ENCODE results near the gene PCBP1. TPM values are rescaled to one million over a fixed set of nuclear protein-coding genes. Genes with fewer than 3 reads are reported as not detected.

PCBP1 gene
- total and polyA plus RNA-seq, 9 of the 15 experiments (the other 6 are each of a cell fraction or from before 2014, with no cell fraction given): 19.2 to 407 (median 78.1) TPM

DNA sequence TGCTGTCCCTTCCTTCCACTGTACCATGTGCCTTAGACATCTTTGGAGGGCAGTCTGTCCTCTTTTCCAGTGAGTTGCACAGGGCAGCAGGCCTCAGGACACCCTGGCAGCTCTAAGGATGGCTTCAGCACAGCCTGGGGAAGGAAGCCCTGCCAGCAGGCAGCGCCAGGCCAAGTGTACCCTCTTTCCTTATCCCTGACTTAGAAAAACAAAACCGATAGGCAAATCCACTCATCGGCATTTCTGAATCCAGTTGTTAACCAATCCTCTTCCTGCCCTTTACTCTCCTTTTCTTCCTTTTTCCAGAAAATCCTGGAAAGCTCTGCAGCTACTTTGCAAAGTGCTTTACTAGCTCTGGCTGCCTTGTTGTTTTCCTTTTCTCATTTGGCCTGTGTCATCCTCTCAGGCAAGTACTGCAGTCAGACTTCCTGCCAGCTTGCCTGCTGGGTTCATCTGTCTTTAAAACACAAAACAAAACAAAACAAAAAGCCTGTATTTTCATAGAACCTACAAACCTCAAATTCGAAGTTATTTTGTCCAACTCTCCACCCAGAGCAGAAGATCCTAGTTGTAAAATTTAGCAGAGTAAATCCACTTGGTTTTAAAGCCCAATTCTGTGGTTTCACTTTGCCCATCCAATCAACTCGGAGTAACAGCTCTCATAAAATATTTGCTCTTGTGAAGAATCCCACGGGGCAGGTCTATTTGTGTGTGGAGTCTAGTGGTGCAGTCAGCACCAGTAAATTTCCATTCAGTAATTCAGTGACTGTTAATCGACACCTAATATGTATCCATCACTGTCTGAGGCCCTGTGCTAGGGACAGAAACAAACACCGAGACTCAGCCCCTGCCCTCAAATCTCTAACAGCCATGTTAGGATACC is 45.2 kb downstream of the PCBP1 start (continued):
- TF ChIP-seq MTA2 (IDR thresholded peaks at IDR 0.05; ENCODE audit: low read depth): no peak; the same call in 1 of the 2 replicates
- TF ChIP-seq, protein P1, sequence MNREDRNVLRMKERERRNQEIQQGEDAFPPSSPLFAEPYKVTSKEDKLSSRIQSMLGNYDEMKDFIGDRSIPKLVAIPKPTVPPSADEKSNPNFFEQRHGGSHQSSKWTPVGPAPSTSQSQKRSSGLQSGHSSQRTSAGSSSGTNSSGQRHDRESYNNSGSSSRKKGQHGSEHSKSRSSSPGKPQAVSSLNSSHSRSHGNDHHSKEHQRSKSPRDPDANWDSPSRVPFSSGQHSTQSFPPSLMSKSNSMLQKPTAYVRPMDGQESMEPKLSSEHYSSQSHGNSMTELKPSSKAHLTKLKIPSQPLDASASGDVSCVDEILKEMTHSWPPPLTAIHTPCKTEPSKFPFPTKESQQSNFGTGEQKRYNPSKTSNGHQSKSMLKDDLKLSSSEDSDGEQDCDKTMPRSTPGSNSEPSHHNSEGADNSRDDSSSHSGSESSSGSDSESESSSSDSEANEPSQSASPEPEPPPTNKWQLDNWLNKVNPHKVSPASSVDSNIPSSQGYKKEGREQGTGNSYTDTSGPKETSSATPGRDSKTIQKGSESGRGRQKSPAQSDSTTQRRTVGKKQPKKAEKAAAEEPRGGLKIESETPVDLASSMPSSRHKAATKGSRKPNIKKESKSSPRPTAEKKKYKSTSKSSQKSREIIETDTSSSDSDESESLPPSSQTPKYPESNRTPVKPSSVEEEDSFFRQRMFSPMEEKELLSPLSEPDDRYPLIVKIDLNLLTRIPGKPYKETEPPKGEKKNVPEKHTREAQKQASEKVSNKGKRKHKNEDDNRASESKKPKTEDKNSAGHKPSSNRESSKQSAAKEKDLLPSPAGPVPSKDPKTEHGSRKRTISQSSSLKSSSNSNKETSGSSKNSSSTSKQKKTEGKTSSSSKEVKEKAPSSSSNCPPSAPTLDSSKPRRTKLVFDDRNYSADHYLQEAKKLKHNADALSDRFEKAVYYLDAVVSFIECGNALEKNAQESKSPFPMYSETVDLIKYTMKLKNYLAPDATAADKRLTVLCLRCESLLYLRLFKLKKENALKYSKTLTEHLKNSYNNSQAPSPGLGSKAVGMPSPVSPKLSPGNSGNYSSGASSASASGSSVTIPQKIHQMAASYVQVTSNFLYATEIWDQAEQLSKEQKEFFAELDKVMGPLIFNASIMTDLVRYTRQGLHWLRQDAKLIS (CRISPR knock-in tag; IDR thresholded peaks at IDR 0.05): no peak
- no peak for TF ChIP-seq CEBPG (CRISPR knock-in tag; IDR thresholded peaks at IDR 0.05)
- TF ChIP-seq CEBPG (tag; conservative IDR thresholded peaks at IDR 0.05 in 1 of 2, IDR thresholded peaks at IDR 0.05 in 1 of 2): no peak
- TF ChIP-seq SMC3 (conservative IDR thresholded peaks at IDR 0.05; ENCODE audit: insufficient read depth, low read depth, low read length): 0 out of 2 replicates have a peak, but pooled peaks have one; percentile 2
- peak; percentile 14; the same call in 1 of the 2 replicates for TF ChIP-seq BCL6 (CRISPR knock-in tag; IDR thresholded peaks at IDR 0.05)
- TF ChIP-seq HNRNPH1 (optimal IDR thresholded peaks at IDR 0.05; ENCODE audit: low read depth, low read length): no peak
- TF ChIP-seq, protein P2, sequence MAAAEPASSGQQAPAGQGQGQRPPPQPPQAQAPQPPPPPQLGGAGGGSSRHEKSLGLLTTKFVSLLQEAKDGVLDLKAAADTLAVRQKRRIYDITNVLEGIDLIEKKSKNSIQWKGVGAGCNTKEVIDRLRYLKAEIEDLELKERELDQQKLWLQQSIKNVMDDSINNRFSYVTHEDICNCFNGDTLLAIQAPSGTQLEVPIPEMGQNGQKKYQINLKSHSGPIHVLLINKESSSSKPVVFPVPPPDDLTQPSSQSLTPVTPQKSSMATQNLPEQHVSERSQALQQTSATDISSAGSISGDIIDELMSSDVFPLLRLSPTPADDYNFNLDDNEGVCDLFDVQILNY (CRISPR knock-in tag; IDR thresholded peaks at IDR 0.05): no peak
- TF ChIP-seq SMAD4 (CRISPR knock-in tag; conservative IDR thresholded peaks at IDR 0.05): no peak; the same call in 1 of the 2 replicates
- no peak; the same call in 1 of the 2 replicates for TF ChIP-seq ZNF644 (tag; IDR thresholded peaks at IDR 0.05; ENCODE audit: low read depth)
- TF ChIP-seq ZNF76 (CRISPR knock-in tag; IDR thresholded peaks at IDR 0.05; ENCODE audit: borderline replicate concordance): no peak
- no peak for TF ChIP-seq ZNF354B (CRISPR knock-in tag; IDR thresholded peaks at IDR 0.05)
- TF ChIP-seq MXD1 (CRISPR knock-in tag; IDR thresholded peaks at IDR 0.05; ENCODE audit: borderline replicate concordance, poor library complexity, severe bottlenecking): no peak
- no peak for TF ChIP-seq ZKSCAN3 (CRISPR knock-in tag; IDR thresholded peaks at IDR 0.05)
- TF ChIP-seq FOXJ2 (tag; IDR thresholded peaks at IDR 0.05): peak; percentile 34; the same call in 1 of the 2 replicates
- no peak for TF ChIP-seq POLR2G (IDR thresholded peaks at IDR 0.05; ENCODE audit: low read depth, low read length)
- TF ChIP-seq ZBTB1 (CRISPR knock-in tag; IDR thresholded peaks at IDR 0.05; ENCODE audit: borderline replicate concordance, low read depth): no peak
- no peak for TF ChIP-seq ZNF41 (CRISPR knock-in tag; conservative IDR thresholded peaks at IDR 0.05)
- TF ChIP-seq PHB (CRISPR knock-in tag; IDR thresholded peaks at IDR 0.05): no peak
- TF ChIP-seq ZNF449 (CRISPR knock-in tag; IDR thresholded peaks at IDR 0.05): peak; percentile 51; the same call in 1 of the 2 replicates
- TF ChIP-seq CHCHD3 (CRISPR knock-in tag; IDR thresholded peaks at IDR 0.05): no peak

Data from K562 (cell line).